ENCODE measurements around the gene UTP11.

- TF ChIP-seq CTCF (IDR thresholded peaks at IDR 0.05; ENCODE audit: poor library complexity, severe bottlenecking): no peak
- TF ChIP-seq POLR2AphosphoS5 (IDR thresholded peaks at IDR 0.05): no peak
- no peak for TF ChIP-seq RAD21 (conservative IDR thresholded peaks at IDR 0.05)
- no peak for TF ChIP-seq EZH2 (IDR thresholded peaks at IDR 0.05; ENCODE audit: borderline replicate concordance, insufficient read depth, low read length, poor library complexity, severe bottlenecking)
- TF ChIP-seq TAF1 (IDR thresholded peaks at IDR 0.05; ENCODE audit: low read depth): no peak
- no peak for TF ChIP-seq SMC3 (conservative IDR thresholded peaks at IDR 0.05; ENCODE audit: poor library complexity)
- TF ChIP-seq REST (IDR thresholded peaks at IDR 0.05; ENCODE audit: borderline replicate concordance): no peak
- TF ChIP-seq EP300 (conservative IDR thresholded peaks at IDR 0.05; ENCODE audit: poor library complexity, severe bottlenecking): no peak
These were observed 17.5 kb upstream of the UTP11 start for GRCh38 chr1:37994886-37995566.
